ENCODE data around the gene HGFAC.

The HGFAC gene

DNA sequence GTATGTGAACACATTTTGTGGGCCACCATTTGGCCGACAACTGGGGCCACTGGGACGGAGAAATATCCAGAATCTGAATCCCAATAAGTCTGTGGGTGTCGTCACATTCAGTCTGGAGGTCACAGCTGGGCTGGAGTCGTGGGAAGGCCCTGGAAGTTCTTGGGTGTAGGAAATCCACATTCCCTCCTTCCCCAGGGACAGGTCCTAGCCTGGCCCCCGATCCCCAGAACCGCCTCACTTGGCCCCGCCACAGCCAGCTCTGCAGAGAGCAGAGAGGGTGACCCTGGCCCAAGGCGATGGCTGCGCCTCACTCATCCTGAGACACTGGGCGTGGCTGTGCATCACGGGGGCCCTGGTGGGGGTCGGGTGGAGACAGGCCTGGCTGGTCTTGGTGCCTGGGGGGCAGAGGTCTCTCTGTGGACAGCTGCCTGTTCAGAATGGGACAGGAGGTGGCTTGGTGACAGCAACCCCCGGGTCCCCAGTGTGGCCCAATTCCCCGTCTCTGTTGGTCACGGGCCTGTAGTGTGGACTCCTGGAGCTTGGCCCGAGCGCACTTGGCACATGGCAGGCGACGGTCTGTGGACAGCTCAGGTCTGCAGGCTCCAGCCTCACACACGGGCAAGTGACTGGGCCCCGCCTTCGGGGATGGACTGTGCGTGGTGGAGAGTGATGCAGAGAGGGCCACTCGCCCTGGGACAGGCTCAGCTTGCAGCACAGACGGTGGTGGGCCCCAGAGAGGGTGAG lies 37.8 kb downstream of the HGFAC start:
- CTCF ChIA-PET: interaction anchor here (0.7 to 6.0 kb wide), 34 partner anchors 8 to 470 kb away, joined by 3 to 134 read pairs (median 6); no protein-coding TSS in a partner anchor
- DNase-seq (ENCODE audit: low read depth, low spot score): no peak
- no peak for TF ChIP-seq CTCF (IDR thresholded peaks at IDR 0.05; ENCODE audit: insufficient read depth, low read length, missing control alignments)
- POLR2A ChIA-PET: no interaction called here
- H3K4me3 ChIP-seq (ENCODE audit: low read depth, low read length): no peak overlapping the region

- no peak overlapping the region for H3K4me3 ChIP-seq (ENCODE audit: low read depth, low read length)
- TF ChIP-seq CTCF (IDR thresholded peaks at IDR 0.05; ENCODE audit: insufficient read depth, low read length, missing control alignments): peak; percentile 99
- CTCF ChIA-PET: interaction anchor here (0.7 to 6.0 kb wide), 62 partner anchors 9 to 702 kb away, joined by 3 to 134 read pairs (median 4); partner anchors contain the start of genes DOK7 and MSANTD1
- POLR2A ChIA-PET: no interaction called here
- DNase-seq (ENCODE audit: low read depth, low spot score): peak; percentile 5
These were observed 38.9 kb downstream of the HGFAC start for GRCh38 chr4:3480528-3481112.

- ChIA-PET CTCF (interaction anchor here (0.7 to 6.0 kb wide), 59 partner anchors 8 to 701 kb away, joined by 3 to 134 read pairs (median 4); partner anchors contain the start of genes DOK7 and MSANTD1), POLR2A (interaction anchor here (0.7 kb wide), 1 partner anchor 176 kb away, joined by 3 read pairs; no protein-coding TSS in a partner anchor)
- TF ChIP-seq CTCF (IDR thresholded peaks at IDR 0.05; ENCODE audit: insufficient read depth, low read length, missing control alignments): no peak
- no peak for DNase-seq (ENCODE audit: low read depth, low spot score)
- no peak overlapping the region for H3K4me3 ChIP-seq (ENCODE audit: low read depth, low read length)
These were observed 39.4 kb downstream of the HGFAC start for GRCh38 chr4:3481113-3481531.

- ChIA-PET POLR2A (interaction anchor here (0.7 kb wide), 1 partner anchor 177 kb away, joined by 3 read pairs; no protein-coding TSS in a partner anchor), CTCF (interaction anchor here (0.6 to 6.0 kb wide), 25 partner anchors 10 to 701 kb away, joined by 3 to 134 read pairs (median 8); partner anchors contain the start of gene MSANTD1)
- no peak overlapping the region for H3K4me3 ChIP-seq (ENCODE audit: low read depth, low read length)
- DNase-seq (ENCODE audit: low read depth, low spot score): no peak
- TF ChIP-seq CTCF (IDR thresholded peaks at IDR 0.05; ENCODE audit: insufficient read depth, low read length, missing control alignments): no peak
These were observed 40.1 kb downstream of the HGFAC start for GRCh38 chr4:3481783-3482393.

DNA sequence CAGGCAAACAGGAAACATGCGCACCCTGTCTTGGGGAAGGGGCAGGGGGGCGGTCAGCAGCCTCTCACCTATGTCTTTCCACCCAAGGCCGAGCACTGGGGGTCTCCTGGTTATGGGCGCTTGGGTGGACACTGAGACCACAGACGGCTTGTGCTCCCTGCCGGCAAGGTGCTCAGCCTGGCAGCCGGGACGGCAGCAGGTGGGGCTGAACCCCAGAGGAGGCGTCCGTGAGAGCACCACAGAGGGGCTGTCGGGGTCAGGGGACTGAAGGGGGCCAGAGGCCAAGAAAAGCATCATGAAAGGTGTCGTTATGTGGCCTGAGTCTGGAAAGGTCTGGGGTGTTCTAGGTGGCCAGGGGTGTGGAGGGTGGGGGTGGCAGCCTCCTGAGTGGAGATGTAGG lies 40.9 kb downstream of the HGFAC start:
- POLR2A ChIA-PET: no interaction called here
- DNase-seq (ENCODE audit: low read depth, low spot score): no peak
- CTCF ChIA-PET: interaction anchor here (6.0 kb wide), 1 partner anchor 137 kb away, joined by 134 read pairs; no protein-coding TSS in a partner anchor
- no peak for TF ChIP-seq CTCF (IDR thresholded peaks at IDR 0.05; ENCODE audit: insufficient read depth, low read length, missing control alignments)
- H3K4me3 ChIP-seq (ENCODE audit: low read depth, low read length): no peak overlapping the region

Measured in AG04449 (cell line).